Mucosa of stomach (tissue), 1 donor: ENCODE results near the gene TMEM175.
"Not testable (repeated sequence)": the region's sequence is repeated elsewhere in the genome, so short reads cannot be mapped to it uniquely, and the experiment has no call there.

Source experiments
- H3K27me3 ChIP-seq: one replicate; pipeline ENCODE4 v1.7.0; 2013; ENCODE audit warnings: mild to moderate bottlenecking, low read length; ENCODE audit not compliant: control insufficient read depth, insufficient read depth
- H3K36me3 ChIP-seq: one replicate; pipeline ENCODE4 v1.7.0; 2013; ENCODE audit warnings: low read length; ENCODE audit not compliant: control insufficient read depth, insufficient read depth
- H3K4me1 ChIP-seq: one replicate; pipeline ENCODE4 v1.7.0; 2013; ENCODE audit warnings: mild to moderate bottlenecking, low read length; ENCODE audit not compliant: control insufficient read depth, insufficient read depth
- H3K4me3 ChIP-seq: one replicate; pipeline ENCODE4 v1.7.0; 2013; ENCODE audit warnings: low read length
- H3K9ac ChIP-seq: one replicate; pipeline ENCODE4 v1.7.0; 2013; ENCODE audit warnings: mild to moderate bottlenecking, low read length, moderate library complexity
- H3K9me3 ChIP-seq: one replicate; pipeline ENCODE4 v1.7.0; 2013; ENCODE audit warnings: mild to moderate bottlenecking, low read length, moderate library complexity; ENCODE audit not compliant: control insufficient read depth
- donor health status: Pancreatic carcinoma.

The TMEM175 gene

GRCh38 chr4:997375-998071 is 65.3 kb downstream of the TMEM175 start:
- Histone ChIP-seq H3K36me3 (no peaks in the 10 kb centered on the region), H3K27me3 (peaks cover 57% of the 10 kb centered on the region), H3K9me3 (no peaks in the 10 kb centered on the region), H3K4me1 (peaks cover 45% of the 10 kb centered on the region), H3K9ac (no peak overlapping the region), H3K4me3 (no peak overlapping the region)

GRCh38 chr4:998096-998691 is 65.9 kb downstream of the TMEM175 start:
- Histone ChIP-seq H3K4me1 (peaks cover 40% of the 10 kb centered on the region), H3K27me3 (peaks cover 61% of the 10 kb centered on the region), H3K9ac (no peak overlapping the region), H3K9me3 (no peaks in the 10 kb centered on the region), H3K4me3 (no peak overlapping the region), H3K36me3 (no peaks in the 10 kb centered on the region)

- H3K9me3 ChIP-seq, H3K36me3 ChIP-seq, H3K9ac ChIP-seq, H3K4me3 ChIP-seq: not testable (repeated sequence)
- peaks cover 72% of the 10 kb centered on the region for H3K27me3 ChIP-seq
- peaks cover 30% of the 10 kb centered on the region for H3K4me1 ChIP-seq
Measured at GRCh38 chr4:999240-999863, 67.1 kb downstream of the TMEM175 start.

DNA sequence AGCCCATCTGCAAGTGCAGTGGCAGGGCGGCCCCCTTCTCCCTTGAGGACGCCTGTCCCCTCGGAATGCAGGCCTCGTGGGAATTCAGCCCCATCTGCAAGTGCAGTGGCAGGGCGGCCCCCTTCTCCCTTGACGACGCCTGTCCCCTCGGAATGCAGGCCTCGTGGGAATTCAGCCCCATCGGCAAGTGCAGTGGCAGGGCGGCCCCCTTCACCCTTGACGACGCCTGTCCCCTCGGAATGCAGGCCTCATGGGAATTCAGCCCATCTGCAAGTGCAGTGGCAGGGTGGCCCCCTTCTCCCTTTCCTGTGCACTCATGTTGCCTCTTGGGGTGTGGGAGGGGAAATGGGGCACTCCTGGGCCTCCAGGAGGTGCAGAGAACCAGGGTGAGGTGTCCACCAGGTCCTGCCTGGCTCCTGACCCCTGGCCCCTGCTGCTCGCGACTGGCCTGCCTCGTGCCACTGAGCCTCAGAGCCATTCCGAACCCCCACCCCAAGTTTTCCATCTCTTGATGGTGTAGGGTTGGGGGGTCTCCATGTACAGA is 67.7 kb downstream of the TMEM175 start:
- no peak overlapping the region for H3K9ac ChIP-seq
- H3K4me1 ChIP-seq, result peaks cover 30% of the 10 kb centered on the region
- no peak overlapping the region for H3K4me3 ChIP-seq
- H3K27me3 ChIP-seq, result peaks cover 77% of the 10 kb centered on the region
- no peaks in the 10 kb centered on the region for H3K9me3 ChIP-seq
- no peaks in the 10 kb centered on the region for H3K36me3 ChIP-seq

DNA sequence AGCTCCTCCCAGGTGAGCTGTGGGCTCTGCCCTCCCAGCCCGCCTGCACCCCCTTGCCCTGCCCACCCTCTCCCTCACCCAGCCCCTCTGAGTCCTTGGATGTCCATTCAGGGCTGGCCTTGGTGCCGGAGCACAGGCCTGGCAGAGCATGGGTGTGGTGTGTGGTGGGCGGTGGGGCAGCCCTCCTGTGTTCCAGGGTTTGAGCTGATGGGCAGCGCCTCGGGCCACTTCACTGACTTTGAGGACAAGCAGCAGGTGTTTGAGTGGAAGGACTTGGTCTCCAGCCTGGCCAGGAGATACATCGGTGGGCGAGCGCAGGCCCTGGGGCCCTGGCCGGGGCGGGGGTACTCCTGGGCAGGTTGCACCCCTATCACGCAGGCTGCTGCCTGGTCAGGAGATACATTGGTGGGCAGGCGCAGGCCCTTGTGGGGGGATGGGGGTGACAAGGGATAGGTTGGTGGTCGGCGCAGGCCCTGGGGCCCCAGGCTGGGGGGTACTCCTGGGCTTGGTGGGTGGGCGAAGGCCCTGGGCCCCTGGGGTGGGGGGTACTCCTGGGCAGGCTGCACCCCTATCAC is 68.5 kb downstream of the TMEM175 start:
- Histone ChIP-seq H3K4me3 (no peak overlapping the region), H3K36me3 (no peaks in the 10 kb centered on the region), H3K9me3 (no peaks in the 10 kb centered on the region), H3K4me1 (peaks cover 29% of the 10 kb centered on the region), H3K27me3 (peaks cover 85% of the 10 kb centered on the region), H3K9ac (no peak overlapping the region)

DNA sequence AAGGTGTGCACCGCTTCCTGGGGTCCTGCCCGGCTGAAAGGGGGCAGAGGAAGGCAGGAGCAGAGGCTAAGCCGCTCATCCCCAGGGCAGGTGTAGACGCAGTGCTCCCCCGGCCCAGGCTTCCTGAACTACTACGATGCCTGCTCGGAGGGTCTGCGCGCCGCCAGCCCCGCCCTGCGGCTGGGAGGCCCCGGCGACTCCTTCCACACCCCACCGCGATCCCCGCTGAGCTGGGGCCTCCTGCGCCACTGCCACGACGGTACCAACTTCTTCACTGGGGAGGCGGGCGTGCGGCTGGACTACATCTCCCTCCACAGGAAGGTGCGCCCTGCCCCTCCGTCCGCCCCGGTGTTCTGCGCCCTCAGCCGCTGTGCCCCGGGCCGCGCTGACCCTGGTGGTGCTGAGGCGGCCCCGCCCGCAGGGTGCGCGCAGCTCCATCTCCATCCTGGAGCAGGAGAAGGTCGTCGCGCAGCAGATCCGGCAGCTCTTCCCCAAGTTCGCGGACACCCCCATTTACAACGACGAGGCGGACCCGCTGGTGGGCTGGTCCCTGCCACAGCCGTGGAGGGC is 69.4 kb downstream of the TMEM175 start:
- Histone ChIP-seq H3K9ac (no peak overlapping the region), H3K27me3 (peaks cover 81% of the 10 kb centered on the region), H3K4me3 (no peak overlapping the region), H3K9me3 (no peaks in the 10 kb centered on the region), H3K36me3 (no peaks in the 10 kb centered on the region), H3K4me1 (peaks cover 20% of the 10 kb centered on the region)

DNA sequence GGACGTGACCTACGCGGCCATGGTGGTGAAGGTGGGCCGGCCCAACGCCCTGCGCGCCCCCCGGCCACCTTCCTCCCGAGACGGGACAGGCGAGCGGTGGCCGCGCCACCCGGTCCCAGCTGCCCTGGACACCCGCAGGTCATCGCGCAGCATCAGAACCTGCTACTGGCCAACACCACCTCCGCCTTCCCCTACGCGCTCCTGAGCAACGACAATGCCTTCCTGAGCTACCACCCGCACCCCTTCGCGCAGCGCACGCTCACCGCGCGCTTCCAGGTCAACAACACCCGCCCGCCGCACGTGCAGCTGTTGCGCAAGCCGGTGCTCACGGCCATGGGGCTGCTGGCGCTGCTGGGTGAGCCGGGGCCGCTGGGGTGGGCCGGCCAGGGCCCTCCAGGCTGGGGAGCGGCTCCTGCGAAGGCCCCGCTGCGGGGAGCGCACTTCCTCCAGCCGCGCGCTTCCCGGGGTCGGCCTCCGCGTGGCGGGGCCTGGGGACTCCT is 69.9 kb downstream of the TMEM175 start:
- Histone ChIP-seq H3K27me3 (peaks cover 81% of the 10 kb centered on the region), H3K9me3 (no peaks in the 10 kb centered on the region), H3K4me1 (peaks cover 17% of the 10 kb centered on the region), H3K36me3 (no peaks in the 10 kb centered on the region), H3K9ac (no peak overlapping the region), H3K4me3 (no peak overlapping the region)

DNA sequence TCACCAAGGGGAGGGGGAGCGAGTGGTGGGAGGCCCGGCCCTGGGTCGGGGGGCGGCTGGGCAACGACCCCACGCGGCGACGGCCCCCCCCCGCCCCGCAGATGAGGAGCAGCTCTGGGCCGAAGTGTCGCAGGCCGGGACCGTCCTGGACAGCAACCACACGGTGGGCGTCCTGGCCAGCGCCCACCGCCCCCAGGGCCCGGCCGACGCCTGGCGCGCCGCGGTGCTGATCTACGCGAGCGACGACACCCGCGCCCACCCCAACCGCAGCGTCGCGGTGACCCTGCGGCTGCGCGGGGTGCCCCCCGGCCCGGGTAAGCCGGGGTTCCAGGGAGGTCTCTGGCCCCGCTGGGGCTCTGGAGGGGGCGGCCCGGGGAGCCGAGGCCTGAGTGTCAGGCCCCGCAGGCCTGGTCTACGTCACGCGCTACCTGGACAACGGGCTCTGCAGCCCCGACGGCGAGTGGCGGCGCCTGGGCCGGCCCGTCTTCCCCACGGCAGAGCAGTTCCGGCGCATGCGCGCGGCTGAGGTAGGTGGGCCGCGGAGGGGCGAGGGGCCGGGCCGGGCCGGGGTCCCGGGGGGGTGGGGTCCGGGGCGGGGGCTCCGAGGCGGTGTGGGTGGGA is 70.5 kb downstream of the TMEM175 start:
- peaks cover 81% of the 10 kb centered on the region for H3K27me3 ChIP-seq
- H3K4me1 ChIP-seq, result peaks cover 13% of the 10 kb centered on the region
- no peak overlapping the region for H3K4me3 ChIP-seq
- H3K9me3 ChIP-seq, result no peaks in the 10 kb centered on the region
- no peak overlapping the region for H3K9ac ChIP-seq
- H3K36me3 ChIP-seq, result no peaks in the 10 kb centered on the region

GRCh38 chr4:1003271-1004070 is 71.2 kb downstream of the TMEM175 start:
- Histone ChIP-seq H3K4me1 (peaks cover 6% of the 10 kb centered on the region), H3K9ac (no peak overlapping the region), H3K4me3 (no peak overlapping the region), H3K27me3 (peaks cover 81% of the 10 kb centered on the region), H3K36me3 (no peaks in the 10 kb centered on the region), H3K9me3 (no peaks in the 10 kb centered on the region)

GRCh38 chr4:1004071-1004418 is 71.8 kb downstream of the TMEM175 start:
- no peak overlapping the region for H3K9ac ChIP-seq
- peaks cover 82% of the 10 kb centered on the region for H3K27me3 ChIP-seq

More at GRCh38 chr4:1004071-1004418, 71.8 kb downstream of the TMEM175 start:
- Histone ChIP-seq H3K36me3 (no peaks in the 10 kb centered on the region), H3K4me3 (no peak overlapping the region), H3K9me3 (no peaks in the 10 kb centered on the region), H3K4me1 (peaks cover 12% of the 10 kb centered on the region)
